ENCODE data around the gene ZNF76.

Gene ZNF76

DNA sequence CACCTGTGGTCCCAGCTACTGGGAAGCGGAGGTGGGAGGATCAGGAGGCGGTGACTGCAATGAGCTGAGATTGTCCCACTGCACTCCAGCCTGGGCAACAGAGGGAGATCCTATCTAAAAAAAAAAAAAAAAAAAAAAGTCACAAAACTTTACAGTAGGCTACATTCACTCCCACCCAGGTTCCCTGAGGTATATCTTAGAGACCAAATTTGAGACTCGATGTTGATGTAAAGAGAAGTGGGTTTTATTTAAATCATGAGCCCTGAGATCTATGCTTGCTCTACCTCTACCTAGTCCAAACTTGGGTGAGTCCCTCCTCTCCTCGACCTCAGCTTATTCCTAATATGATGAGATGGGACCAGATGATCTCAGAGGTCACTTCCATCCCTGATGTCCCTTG lies 29.3 kb downstream of the ZNF76 start:
- H3F3A ChIP-seq (ENCODE audit: insufficient read depth, low read length) = no peaks in the 10 kb centered on the region
- H3K36me3 ChIP-seq (replicated peaks; ENCODE audit: insufficient read depth, low read length) = no peaks in the 10 kb centered on the region; the same call in 1 of the 2 replicates
- no peak for DNase-seq

GRCh38 chr6:35291491-35291890 lies 32.0 kb downstream of the ZNF76 start:
- DNase-seq = no peak
- Histone ChIP-seq H4K20me1 (ENCODE audit: insufficient read depth, low read length) (no peaks in the 10 kb centered on the region), H3K27me3 (replicated peaks; ENCODE audit: insufficient read depth, low read length) (no peaks in the 10 kb centered on the region), H3F3A (ENCODE audit: insufficient read depth, low read length) (no peaks in the 10 kb centered on the region), H3K79me2 (ENCODE audit: low read length) (no peaks in the 10 kb centered on the region), H2AFZ (ENCODE audit: low read length) (no peak overlapping the region), H3K27ac (ENCODE audit: low read length) (no peak overlapping the region), H3K4me1 (ENCODE audit: low read length) (no peaks in the 10 kb centered on the region), H3K36me3 (replicated peaks; ENCODE audit: insufficient read depth, low read length) (no peaks in the 10 kb centered on the region; the same call in 1 of the 2 replicates), H3K4me3 (ENCODE audit: low read length) (no peak overlapping the region), H3K4me2 (ENCODE audit: low read depth, low read length) (no peak overlapping the region), H3K9ac (ENCODE audit: low read length) (no peak overlapping the region), H3K9me3 (replicated peaks; ENCODE audit: insufficient read depth, low read length) (no peaks in the 10 kb centered on the region), H3K9me2 (replicated peaks; ENCODE audit: insufficient read depth, low read length) (no peaks in the 10 kb centered on the region)
- no peak for TF ChIP-seq EZH2phosphoT487 (IDR thresholded peaks at IDR 0.05; ENCODE audit: low read length)

More for the DNA sequence above, 29.3 kb downstream of the ZNF76 start:
- Histone ChIP-seq H3K9me3 (replicated peaks; ENCODE audit: insufficient read depth, low read length) (no peaks in the 10 kb centered on the region), H4K20me1 (ENCODE audit: insufficient read depth, low read length) (no peaks in the 10 kb centered on the region), H2AFZ (ENCODE audit: low read length) (no peak overlapping the region), H3K4me1 (ENCODE audit: low read length) (no peaks in the 10 kb centered on the region), H3K79me2 (ENCODE audit: low read length) (no peaks in the 10 kb centered on the region), H3K4me3 (ENCODE audit: low read length) (no peak overlapping the region), H3K9me2 (replicated peaks; ENCODE audit: insufficient read depth, low read length) (no peaks in the 10 kb centered on the region), H3K9ac (ENCODE audit: low read length) (no peak overlapping the region), H3K27ac (ENCODE audit: low read length) (no peak overlapping the region), H3K27me3 (replicated peaks; ENCODE audit: insufficient read depth, low read length) (no peaks in the 10 kb centered on the region), H3K4me2 (ENCODE audit: low read depth, low read length) (no peak overlapping the region)
- TF ChIP-seq EZH2 (optimal IDR thresholded peaks at IDR 0.05; ENCODE audit: low read depth, low read length) (no peak), CTCF (IDR thresholded peaks at IDR 0.05; ENCODE audit: low read length) (no peak), EZH2phosphoT487 (IDR thresholded peaks at IDR 0.05; ENCODE audit: low read length) (no peak)

GRCh38 chr6:35292494-35292893 lies 33.0 kb downstream of the ZNF76 start:
- Histone ChIP-seq H3K27me3 (replicated peaks; ENCODE audit: insufficient read depth, low read length) (no peaks in the 10 kb centered on the region), H3K4me1 (ENCODE audit: low read length) (peaks cover 8% of the 10 kb centered on the region), H2AFZ (ENCODE audit: low read length) (no peak overlapping the region), H3K4me2 (ENCODE audit: low read depth, low read length) (no peak overlapping the region), H3K27ac (ENCODE audit: low read length) (no peak overlapping the region), H3F3A (ENCODE audit: insufficient read depth, low read length) (peaks cover 4% of the 10 kb centered on the region; the same call in 1 of the 2 replicates), H3K9ac (ENCODE audit: low read length) (no peak overlapping the region), H3K9me3 (replicated peaks; ENCODE audit: insufficient read depth, low read length) (no peaks in the 10 kb centered on the region), H4K20me1 (ENCODE audit: insufficient read depth, low read length) (no peaks in the 10 kb centered on the region), H3K4me3 (ENCODE audit: low read length) (no peak overlapping the region), H3K36me3 (replicated peaks; ENCODE audit: insufficient read depth, low read length) (no peaks in the 10 kb centered on the region; the same call in 1 of the 2 replicates), H3K9me2 (replicated peaks; ENCODE audit: insufficient read depth, low read length) (no peaks in the 10 kb centered on the region), H3K79me2 (ENCODE audit: low read length) (no peaks in the 10 kb centered on the region)
- no peak for TF ChIP-seq CTCF (IDR thresholded peaks at IDR 0.05; ENCODE audit: low read length)
- no peak for TF ChIP-seq EZH2 (optimal IDR thresholded peaks at IDR 0.05; ENCODE audit: low read depth, low read length)
- TF ChIP-seq EZH2phosphoT487 (IDR thresholded peaks at IDR 0.05; ENCODE audit: low read length) = no peak
- no peak for DNase-seq

- Histone ChIP-seq H3K4me2 (ENCODE audit: low read depth, low read length) (no peak overlapping the region), H3K4me1 (ENCODE audit: low read length) (peaks cover 8% of the 10 kb centered on the region), H3K9ac (ENCODE audit: low read length) (no peak overlapping the region), H4K20me1 (ENCODE audit: insufficient read depth, low read length) (no peaks in the 10 kb centered on the region), H2AFZ (ENCODE audit: low read length) (no peak overlapping the region), H3F3A (ENCODE audit: insufficient read depth, low read length) (peaks cover 4% of the 10 kb centered on the region; the same call in 1 of the 2 replicates), H3K9me3 (replicated peaks; ENCODE audit: insufficient read depth, low read length) (no peaks in the 10 kb centered on the region), H3K79me2 (ENCODE audit: low read length) (peaks cover 10% of the 10 kb centered on the region), H3K9me2 (replicated peaks; ENCODE audit: insufficient read depth, low read length) (no peaks in the 10 kb centered on the region), H3K4me3 (ENCODE audit: low read length) (no peak overlapping the region), H3K27me3 (replicated peaks; ENCODE audit: insufficient read depth, low read length) (no peaks in the 10 kb centered on the region), H3K27ac (ENCODE audit: low read length) (no peak overlapping the region), H3K36me3 (replicated peaks; ENCODE audit: insufficient read depth, low read length) (no peaks in the 10 kb centered on the region; the same call in 1 of the 2 replicates)
- no peak for TF ChIP-seq CTCF (IDR thresholded peaks at IDR 0.05; ENCODE audit: low read length)
- no peak for TF ChIP-seq EZH2phosphoT487 (IDR thresholded peaks at IDR 0.05; ENCODE audit: low read length)
- no peak for TF ChIP-seq EZH2 (optimal IDR thresholded peaks at IDR 0.05; ENCODE audit: low read depth, low read length)
- no peak for DNase-seq
Measured at GRCh38 chr6:35293681-35294080, 34.1 kb downstream of the ZNF76 start.

Data from MM.1S (cell line).